PC-9 (cell line): Measurements from ENCODE around the gene TMSB10. TPM values are rescaled to one million over a fixed set of nuclear protein-coding genes. Genes with fewer than 3 reads are reported as not detected.
A peak's percentile ranks its signal among the peaks of the same experiment; 100 is the strongest.

Experiments used
- BruUV-seq: library from RNA; stranded (reverse); fragments of 400-500 nt; replicated peaks from 2 replicates; lab custom pipeline; 2021; lab: Mats Ljungman, UMichigan
- CTCF ChIA-PET: fragments of 300-600 bp; sonication (Branson Sonifier 250); formaldehyde crosslinking; loops from one replicate; lab custom pipeline; 2022; ENCODE audit warnings: antibody characterized with exemption; lab: Charles Lee
- POLR2A ChIA-PET: fragments of 300-600 bp; sonication (Branson Sonifier 250); formaldehyde crosslinking; loops from one replicate; lab custom pipeline; 2022; ENCODE audit warnings: antibody characterized with exemption; ENCODE audit not compliant: unreplicated experiment; lab: Charles Lee
- DNase-seq, 2 experiments: peaks; one replicate each; pipeline versions ENCODE4 v3.0.0 to v3.0.0-alpha.2; 2015 to 2022; ENCODE audit warnings: mixed read lengths in 1 of 2
- H2AFZ ChIP-seq: fragments of 200-600 bp; sonication (generic); 2 replicates; pipeline ENCODE4 v1.8.1; 2017; ENCODE audit warnings: antibody characterized with exemption
- H3F3A ChIP-seq: fragments of 200-600 bp; sonication (generic); 2 replicates; pipeline ENCODE4 v1.8.1; 2017; ENCODE audit warnings: antibody characterized with exemption, mild to moderate bottlenecking, low read depth; ENCODE audit not compliant: insufficient read depth
- H3K27ac ChIP-seq: fragments of 200-600 bp; sonication (generic); 2 replicates; pipeline ENCODE4 v1.6.1; 2016; ENCODE audit warnings: mixed run types
- H3K27me3 ChIP-seq: fragments of 200-600 bp; sonication (generic); 2 replicates; pipeline ENCODE4 v1.6.1; 2016; ENCODE audit warnings: low read depth, mixed run types; ENCODE audit not compliant: insufficient read depth
- H3K36me3 ChIP-seq: fragments of 200-600 bp; sonication (generic); 2 replicates; pipeline ENCODE4 v1.6.1; 2016; ENCODE audit warnings: low read depth, mixed run types
- H3K4me1 ChIP-seq: fragments of 200-600 bp; sonication (generic); replicated peaks from 2 replicates; pipeline ENCODE4 v1.6.1; 2016; ENCODE audit warnings: mixed run types; ENCODE audit not compliant: insufficient read depth
- H3K4me2 ChIP-seq: fragments of 200-600 bp; sonication (generic); 2 replicates; pipeline ENCODE4 v1.6.1; 2017; ENCODE audit warnings: mixed run types
- H3K4me3 ChIP-seq: fragments of 200-600 bp; sonication (generic); 2 replicates; pipeline ENCODE4 v1.6.1; 2016; ENCODE audit warnings: mixed run types
- H3K79me2 ChIP-seq: fragments of 200-600 bp; sonication (generic); 2 replicates; pipeline ENCODE4 v1.6.1; 2017; ENCODE audit warnings: low read depth, mixed run types
- H3K9me2 ChIP-seq: fragments of 200-600 bp; sonication (generic); 2 replicates; pipeline ENCODE4 v1.8.1; 2017; ENCODE audit warnings: mild to moderate bottlenecking; ENCODE audit not compliant: insufficient read depth
- H3K9me3 ChIP-seq: fragments of 200-600 bp; sonication (generic); 2 replicates; pipeline ENCODE4 v1.8.1; 2016; ENCODE audit warnings: low read depth; ENCODE audit not compliant: insufficient read depth
- H4K20me1 ChIP-seq: fragments of 200-600 bp; sonication (generic); 2 replicates; pipeline ENCODE4 v1.8.1; 2017; ENCODE audit not compliant: insufficient read depth
- EZH2 ChIP-seq: fragments of 200-600 bp; sonication (generic); IDR thresholded peaks from 2 replicates; pipeline ENCODE4 v1.8.0; 2017; ENCODE audit warnings: antibody characterized with exemption, low read depth
- intact Hi-C: fragments of 100-400 bp; cut with micrococcal nuclease; formaldehyde crosslinking; loops from one replicate; pipeline ENCODE4 v1.10.0; 2022; ENCODE audit not compliant: unreplicated experiment
- total RNA-seq: library from RNA; stranded (reverse); gene quantifications from 2 replicates; pipeline ENCODE4 v1.2.3, GENCODE V29; 2021
- TF ChIP-seq, protein P1 (sequence below): fragments of 200-600 bp; sonication (generic); conservative IDR thresholded peaks from 2 replicates; pipeline ENCODE4 v1.6.1; 2017; ENCODE audit warnings: mixed run types, antibody characterized with exemption, mild to moderate bottlenecking, moderate library complexity

Gene TMSB10
- total RNA-seq, 1 experiment from 2014 or later: 1,668 TPM

DNA sequence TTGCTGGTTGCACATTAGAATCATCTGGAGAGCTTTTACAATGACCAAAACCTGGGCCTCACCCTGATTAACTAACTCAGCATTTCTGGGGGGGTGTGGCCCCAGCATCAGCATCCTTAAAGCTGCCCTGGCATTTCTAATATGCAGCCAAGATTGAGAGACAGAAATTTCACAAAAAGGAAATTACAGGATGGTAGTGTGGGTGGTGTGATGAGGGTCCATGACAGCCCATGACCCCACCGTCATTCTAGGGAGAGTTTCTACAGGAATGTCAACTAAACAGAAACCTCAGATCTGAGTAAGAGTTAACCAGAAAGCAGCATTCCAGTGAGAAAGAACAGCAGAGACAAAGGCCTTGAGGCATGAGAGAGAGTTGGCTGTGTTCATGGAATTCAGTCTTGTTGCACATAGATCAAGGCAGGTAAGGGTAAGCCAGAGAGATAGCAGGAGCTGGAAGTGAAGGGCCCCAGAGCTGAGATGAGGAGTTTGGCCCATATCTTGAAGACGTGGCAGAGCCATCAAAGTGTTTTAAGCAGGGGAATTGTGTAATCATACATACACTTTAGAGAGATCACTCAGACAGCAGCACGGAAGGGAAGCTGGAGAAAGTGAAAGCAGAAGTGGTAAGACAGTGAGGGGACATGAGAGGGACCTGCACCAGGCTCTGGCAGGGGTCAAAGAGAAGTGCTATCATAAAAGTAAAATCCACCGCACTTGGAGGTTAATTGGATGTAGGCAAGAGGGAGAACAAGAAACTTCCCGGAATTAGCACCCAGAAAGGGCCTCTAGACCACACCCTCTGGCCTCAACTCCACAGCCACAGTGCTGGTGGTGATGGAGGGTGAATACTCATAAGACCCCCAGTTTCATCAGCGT, 16.8 kb upstream of the TMSB10 start:
- no peaks in the 10 kb centered on the region for H3K9me2 ChIP-seq
- peak overlapping the region; percentile 76 for H2AFZ ChIP-seq
- BruUV-seq: no TSS peak
- H3K4me1 ChIP-seq: 0 out of 2 replicates have a peak, but pooled peaks cover 3% of the 10 kb centered on the region
- CTCF ChIA-PET: interaction anchor here (0.5 kb wide), 1 partner anchor 32 kb away, joined by 15 read pairs; no protein-coding TSS in a partner anchor
- no peaks in the 10 kb centered on the region for H3K79me2 ChIP-seq
- no peaks in the 10 kb centered on the region for H3K36me3 ChIP-seq
- H3K27ac ChIP-seq: no peak overlapping the region
- H3K4me2 ChIP-seq: peak overlapping the region; percentile 59
- TF ChIP-seq, protein P1, sequence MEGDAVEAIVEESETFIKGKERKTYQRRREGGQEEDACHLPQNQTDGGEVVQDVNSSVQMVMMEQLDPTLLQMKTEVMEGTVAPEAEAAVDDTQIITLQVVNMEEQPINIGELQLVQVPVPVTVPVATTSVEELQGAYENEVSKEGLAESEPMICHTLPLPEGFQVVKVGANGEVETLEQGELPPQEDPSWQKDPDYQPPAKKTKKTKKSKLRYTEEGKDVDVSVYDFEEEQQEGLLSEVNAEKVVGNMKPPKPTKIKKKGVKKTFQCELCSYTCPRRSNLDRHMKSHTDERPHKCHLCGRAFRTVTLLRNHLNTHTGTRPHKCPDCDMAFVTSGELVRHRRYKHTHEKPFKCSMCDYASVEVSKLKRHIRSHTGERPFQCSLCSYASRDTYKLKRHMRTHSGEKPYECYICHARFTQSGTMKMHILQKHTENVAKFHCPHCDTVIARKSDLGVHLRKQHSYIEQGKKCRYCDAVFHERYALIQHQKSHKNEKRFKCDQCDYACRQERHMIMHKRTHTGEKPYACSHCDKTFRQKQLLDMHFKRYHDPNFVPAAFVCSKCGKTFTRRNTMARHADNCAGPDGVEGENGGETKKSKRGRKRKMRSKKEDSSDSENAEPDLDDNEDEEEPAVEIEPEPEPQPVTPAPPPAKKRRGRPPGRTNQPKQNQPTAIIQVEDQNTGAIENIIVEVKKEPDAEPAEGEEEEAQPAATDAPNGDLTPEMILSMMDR: no peak
- TF ChIP-seq EZH2: no peak
- intact Hi-C loops: no loop called here
- no peak overlapping the region; the same call in 1 of the 2 replicates for H3K4me3 ChIP-seq
- H3K27me3 ChIP-seq: no peaks in the 10 kb centered on the region
- H4K20me1 ChIP-seq: no peaks in the 10 kb centered on the region
- POLR2A ChIA-PET: interaction anchor here (0.6 kb wide), 1 partner anchor 427 kb away, joined by 5 read pairs; no protein-coding TSS in a partner anchor
- peaks cover 3% of the 10 kb centered on the region; the same call in 1 of the 2 replicates for H3F3A ChIP-seq
- no peak for DNase-seq
- no peaks in the 10 kb centered on the region for H3K9me3 ChIP-seq

DNA sequence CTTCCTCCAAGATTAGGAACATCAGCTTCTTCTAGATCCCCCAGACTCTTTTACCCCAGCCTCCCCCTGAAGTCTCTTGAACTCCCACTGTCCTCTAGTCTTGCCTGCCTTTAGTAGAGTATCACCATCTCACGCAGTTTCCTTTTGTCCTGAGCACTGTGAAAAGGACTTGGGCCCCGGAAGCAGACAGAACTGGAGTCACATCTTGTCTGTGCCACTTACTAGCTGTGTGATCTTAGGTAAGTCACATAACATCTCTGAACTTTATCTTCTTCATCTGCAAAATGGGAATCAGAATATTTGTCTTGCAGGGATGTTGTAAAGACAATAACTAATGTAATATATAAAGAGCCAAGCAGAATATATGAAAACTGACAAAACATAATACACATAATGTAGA, 16.1 kb upstream of the TMSB10 start:
- peaks cover 9% of the 10 kb centered on the region for H3K4me1 ChIP-seq
- no peak overlapping the region for H3K27ac ChIP-seq
- no peaks in the 10 kb centered on the region for H3K79me2 ChIP-seq
- POLR2A ChIA-PET: interaction anchor here (0.6 kb wide), 1 partner anchor 428 kb away, joined by 5 read pairs; no protein-coding TSS in a partner anchor
- no peaks in the 10 kb centered on the region for H4K20me1 ChIP-seq
- TF ChIP-seq, protein P1: no peak
- no peak for TF ChIP-seq EZH2
- intact Hi-C loops: no loop called here
- H2AFZ ChIP-seq: no peak overlapping the region
- no peak overlapping the region for H3K4me3 ChIP-seq
- H3K4me2 ChIP-seq: 0 out of 2 replicates have a peak overlapping the region, but pooled peaks have one; percentile 59
- no peaks in the 10 kb centered on the region for H3K9me2 ChIP-seq
- CTCF ChIA-PET: interaction anchor here (0.5 kb wide), 1 partner anchor 31 kb away, joined by 15 read pairs; no protein-coding TSS in a partner anchor
- DNase-seq: no peak
- BruUV-seq: no TSS peak
- peaks cover 4% of the 10 kb centered on the region; the same call in 1 of the 2 replicates for H3F3A ChIP-seq
- H3K36me3 ChIP-seq: no peaks in the 10 kb centered on the region
- H3K27me3 ChIP-seq: no peaks in the 10 kb centered on the region
- no peaks in the 10 kb centered on the region for H3K9me3 ChIP-seq

DNA sequence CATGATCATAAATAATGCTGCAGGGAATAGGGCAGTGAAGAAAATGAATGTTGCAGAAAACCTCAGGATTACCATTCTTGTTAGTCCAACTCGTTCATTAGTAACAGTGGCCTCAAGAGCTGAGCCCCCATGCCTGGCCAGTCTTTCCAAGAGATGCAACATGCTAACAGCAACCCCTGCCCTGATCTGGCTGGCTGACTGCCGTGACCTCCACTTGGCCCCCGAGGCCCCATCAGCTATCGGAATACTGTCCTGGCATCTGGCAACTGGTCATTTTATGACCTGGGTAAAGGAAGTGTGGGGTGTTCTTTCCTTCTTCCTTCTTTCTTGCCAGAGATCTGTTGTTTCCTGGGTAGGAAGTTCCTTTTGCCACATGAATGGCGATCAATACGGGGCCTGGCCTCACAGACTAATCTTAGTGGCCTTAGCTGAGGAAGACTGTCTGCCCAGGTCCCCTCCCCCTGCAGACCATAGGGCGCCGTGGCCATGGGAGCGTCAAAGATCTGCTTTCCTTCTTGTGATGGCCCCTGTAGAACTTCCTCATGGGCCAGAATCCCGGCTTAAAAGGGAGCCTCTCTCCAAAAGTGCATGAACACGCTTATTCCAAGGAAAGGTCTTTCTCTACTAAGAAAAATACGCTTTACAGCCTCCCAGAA, 14.0 kb upstream of the TMSB10 start:
- Histone ChIP-seq H3K4me1 (peaks cover 18% of the 10 kb centered on the region), H3K27ac (no peak overlapping the region), H3K27me3 (no peaks in the 10 kb centered on the region), H3K36me3 (no peaks in the 10 kb centered on the region), H4K20me1 (no peaks in the 10 kb centered on the region), H3K4me2 (no peak overlapping the region), H3K79me2 (no peaks in the 10 kb centered on the region), H3K9me3 (no peaks in the 10 kb centered on the region), H3F3A (peaks cover 9% of the 10 kb centered on the region; the same call in 1 of the 2 replicates), H3K4me3 (no peak overlapping the region), H3K9me2 (no peaks in the 10 kb centered on the region), H2AFZ (no peak overlapping the region)
- intact Hi-C loops: no loop called here
- no peak for DNase-seq
- TF ChIP-seq, protein P1: no peak
- no peak for TF ChIP-seq EZH2
- ChIA-PET POLR2A (no interaction called here), CTCF (no interaction called here)
- no TSS peak for BruUV-seq
